ENCODE results near the gene M1AP.

Gene M1AP, protein sequence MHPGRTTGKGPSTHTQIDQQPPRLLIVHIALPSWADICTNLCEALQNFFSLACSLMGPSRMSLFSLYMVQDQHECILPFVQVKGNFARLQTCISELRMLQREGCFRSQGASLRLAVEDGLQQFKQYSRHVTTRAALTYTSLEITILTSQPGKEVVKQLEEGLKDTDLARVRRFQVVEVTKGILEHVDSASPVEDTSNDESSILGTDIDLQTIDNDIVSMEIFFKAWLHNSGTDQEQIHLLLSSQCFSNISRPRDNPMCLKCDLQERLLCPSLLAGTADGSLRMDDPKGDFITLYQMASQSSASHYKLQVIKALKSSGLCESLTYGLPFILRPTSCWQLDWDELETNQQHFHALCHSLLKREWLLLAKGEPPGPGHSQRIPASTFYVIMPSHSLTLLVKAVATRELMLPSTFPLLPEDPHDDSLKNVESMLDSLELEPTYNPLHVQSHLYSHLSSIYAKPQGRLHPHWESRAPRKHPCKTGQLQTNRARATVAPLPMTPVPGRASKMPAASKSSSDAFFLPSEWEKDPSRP

DNA sequence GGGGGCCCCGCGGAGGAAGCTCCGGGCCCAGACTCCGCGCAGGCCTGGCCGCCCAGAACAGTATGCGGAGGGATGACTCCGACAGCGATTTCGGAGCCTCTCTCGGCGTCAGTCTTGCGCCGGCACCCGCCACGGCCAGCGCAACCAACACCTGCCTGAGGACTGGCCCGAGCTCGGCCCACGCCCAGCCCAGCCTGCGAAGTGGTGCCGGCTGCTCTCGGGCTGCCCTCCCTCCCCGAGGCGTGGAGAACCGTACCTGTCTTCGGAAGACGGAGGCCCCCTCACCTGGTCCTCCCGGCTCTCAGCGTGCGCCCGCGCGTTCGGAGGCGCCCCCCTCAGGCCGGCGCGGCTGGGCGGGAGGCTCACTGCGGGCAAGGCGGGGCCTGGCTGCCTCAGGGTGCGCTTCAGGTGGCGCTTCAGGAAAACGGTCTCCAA, at the start of gene M1AP:
Gene M1AP, minus strand, starts transcription at position 322 of the 435 bp plus-strand sequence. CDS start 8,055 bp downstream, outside the sequence.
- no peak for DNase-seq

DNA sequence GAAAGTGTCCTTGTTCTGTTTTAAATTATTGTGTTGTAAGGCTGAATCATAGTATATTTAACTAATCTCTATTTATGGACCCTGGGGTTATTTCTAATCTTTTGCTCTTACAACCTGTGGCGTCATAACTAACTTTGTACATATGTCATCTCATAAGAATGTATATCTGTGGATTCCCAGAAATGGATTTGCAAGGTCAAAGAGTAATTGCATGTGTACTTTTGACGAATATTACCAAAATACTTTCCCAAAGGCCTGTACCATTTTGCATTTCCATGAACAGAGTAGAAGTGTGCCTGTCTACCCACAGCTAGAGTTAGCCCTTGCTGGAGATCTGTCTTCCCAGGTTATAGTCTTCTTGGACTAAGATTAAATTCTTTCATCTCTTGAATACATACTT, 48.7 kb upstream of the M1AP start:
- no peak for DNase-seq

DNA sequence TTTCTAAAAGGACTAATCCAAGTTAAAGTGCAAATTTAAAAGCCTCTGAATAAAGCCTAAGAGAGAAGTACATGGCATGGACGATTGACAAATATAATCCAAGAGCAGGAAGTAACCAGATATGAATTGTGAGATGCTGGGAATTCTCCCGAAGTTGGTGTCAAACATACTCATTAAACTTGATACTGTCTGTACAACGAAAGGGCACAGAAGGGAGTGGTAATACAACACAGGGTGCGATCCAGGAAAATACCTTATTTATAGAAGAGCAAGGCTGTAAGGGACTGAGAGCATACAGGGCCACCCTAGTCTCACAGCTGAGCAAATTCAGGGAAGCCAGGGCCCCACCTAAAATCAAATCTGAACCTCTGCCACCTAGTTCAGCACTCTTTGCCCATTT, 47.5 kb upstream of the M1AP start:
- DNase-seq: no peak

DNA sequence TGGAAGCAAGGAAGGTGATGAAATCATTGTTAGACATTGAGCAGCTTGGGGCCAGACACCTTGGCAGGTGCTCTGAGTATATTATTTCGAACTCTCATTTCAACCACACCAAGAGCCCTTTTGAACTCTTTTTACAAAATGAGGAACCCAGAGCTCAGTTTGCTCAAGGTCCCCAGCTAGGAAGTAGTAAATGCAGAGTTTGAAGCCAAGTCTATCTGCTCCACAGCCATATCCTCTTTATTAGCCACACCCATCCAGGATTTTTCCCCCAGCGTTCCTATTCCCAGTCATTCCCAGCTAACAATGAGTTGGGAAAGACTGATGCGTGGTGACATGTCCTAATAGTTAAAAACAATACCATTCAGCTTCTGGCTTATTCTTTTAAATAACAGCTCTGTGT, 46.2 kb upstream of the M1AP start:
- no peak for DNase-seq

DNA sequence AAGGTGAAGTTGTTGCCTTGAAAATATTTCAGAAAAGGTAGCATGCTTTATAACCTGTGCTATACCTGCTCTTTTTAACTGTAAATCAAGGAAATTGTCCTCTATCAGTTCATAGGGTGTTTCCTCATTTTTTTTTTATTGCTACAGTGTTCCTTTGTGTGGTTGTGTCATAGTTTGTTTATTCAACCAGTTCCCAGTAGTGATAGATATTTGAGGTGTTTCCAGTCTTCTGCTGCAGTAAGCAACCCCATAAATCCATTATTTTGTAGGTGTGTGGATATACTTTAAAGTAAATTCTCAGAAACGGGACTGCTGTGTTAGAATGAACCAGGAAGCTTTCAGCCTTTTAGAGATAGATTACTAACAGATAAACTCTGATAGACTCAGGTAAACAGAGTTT, 45.5 kb upstream of the M1AP start:
- DNase-seq: no peak

DNA sequence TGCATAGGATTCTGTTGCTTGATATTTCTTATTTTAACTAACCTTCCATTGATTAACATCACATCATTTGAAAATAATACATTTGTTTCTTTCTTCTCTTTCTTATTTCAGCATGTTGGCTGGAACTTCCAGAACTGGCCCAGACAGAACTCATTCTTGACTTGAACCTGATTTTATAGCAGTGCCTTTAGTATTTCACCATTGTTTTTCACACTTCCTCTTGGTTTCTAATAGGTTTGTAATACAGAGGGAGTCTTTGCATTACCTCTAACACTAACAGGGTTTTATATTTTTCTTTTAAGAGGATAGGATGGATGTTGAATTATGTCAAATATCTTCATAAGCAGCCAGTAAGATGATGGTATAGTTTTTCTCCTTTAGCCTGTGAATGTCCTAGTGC, 45.1 kb upstream of the M1AP start:
- DNase-seq: no peak

DNA sequence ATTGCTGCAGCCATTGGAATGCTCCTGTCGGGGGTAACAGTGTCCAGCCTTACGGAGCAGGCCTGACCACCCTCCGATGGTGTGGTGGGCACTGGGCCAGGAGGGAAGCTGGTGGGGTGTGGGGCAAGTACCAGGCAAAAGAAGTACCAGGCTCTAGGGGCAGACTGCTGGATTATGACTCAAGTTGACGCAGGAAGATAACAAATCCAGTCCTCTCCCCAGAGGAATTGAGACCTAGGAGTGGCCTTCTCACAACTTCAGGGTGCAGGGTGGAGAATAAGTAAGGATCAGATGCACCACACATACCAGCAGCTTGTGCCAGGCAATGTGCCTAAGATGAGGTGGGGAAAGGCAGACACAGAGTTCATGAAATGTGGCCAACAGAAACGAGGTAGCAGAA, 43.8 kb upstream of the M1AP start:
- DNase-seq: no peak

DNA sequence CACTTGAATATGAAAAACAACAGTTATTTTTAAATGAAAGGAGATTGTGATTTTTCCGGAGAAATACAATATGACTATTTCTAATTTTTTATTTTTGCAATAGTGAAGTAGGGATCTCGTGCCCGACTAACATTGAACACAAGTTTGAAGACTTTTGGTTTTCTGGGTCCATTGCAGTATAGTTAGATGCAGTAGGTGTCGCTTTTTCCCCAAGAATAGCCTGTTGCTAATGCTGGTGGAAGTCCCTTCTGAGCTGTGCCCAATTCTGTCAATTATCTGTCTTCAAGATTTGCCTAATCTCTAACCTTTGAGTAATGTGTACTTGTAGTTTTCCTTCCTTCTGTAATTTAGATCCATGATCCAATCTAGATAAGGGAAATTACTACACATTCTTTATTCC, 42.4 kb upstream of the M1AP start:
- peak; percentile 50 for DNase-seq

DNA sequence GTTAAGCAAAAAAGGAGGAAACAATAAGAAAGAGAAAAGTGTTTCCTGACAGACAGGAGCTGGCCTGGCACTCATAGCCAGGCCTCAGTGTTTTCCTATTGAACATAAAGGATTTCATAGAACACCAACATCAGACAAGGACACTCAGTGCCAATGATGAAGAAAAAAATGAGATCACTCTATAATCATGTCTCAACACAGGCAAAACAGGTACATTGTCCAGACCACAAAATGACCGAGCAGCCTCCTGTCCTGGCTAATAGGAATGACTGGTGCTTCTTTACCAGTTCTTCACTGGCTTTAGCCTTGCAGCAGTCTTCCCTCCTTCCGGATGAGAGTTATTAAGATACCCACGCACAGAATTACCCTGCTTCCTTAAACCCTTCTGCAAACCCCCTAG, 41.5 kb upstream of the M1AP start:
- DNase-seq: no peak

DNA sequence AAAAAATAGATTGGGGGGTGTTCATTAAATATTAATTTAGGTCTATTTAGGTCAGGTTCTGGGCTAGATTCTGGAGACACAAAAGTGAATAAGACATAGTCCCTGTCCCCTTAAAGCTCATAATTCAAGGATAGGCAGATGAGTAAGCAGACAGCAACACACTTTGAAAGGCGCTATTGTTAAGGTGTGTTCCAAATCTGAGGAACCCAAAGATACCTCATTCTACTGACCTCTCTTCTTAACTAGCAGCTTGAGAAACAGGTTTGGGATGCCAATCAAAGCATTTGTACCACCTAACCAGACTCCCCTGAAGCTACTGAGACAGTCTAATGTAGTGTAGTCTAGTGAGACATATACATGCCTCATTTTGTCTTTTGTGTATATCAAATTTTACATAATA, 40.8 kb upstream of the M1AP start:
- DNase-seq: no peak

DNA sequence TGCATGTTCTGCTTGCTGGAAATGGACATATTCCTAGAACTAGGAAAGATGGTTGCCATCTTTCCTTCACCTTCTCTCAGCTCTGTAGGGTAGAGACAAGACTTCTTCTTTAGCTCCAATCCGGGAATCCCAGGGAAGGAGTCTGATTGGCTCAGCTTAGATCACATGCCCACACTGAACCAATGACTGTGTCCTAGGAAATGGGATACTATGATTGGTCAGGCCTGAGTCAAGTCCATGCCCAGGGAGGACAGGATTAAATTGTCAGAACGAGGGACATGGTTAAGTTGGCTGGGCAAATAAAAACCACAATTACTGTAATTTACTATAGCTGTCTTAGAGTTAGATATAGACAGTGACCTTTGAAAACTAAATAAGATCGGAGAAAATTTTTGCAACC, 37.3 kb upstream of the M1AP start:
- DNase-seq: no peak

DNA sequence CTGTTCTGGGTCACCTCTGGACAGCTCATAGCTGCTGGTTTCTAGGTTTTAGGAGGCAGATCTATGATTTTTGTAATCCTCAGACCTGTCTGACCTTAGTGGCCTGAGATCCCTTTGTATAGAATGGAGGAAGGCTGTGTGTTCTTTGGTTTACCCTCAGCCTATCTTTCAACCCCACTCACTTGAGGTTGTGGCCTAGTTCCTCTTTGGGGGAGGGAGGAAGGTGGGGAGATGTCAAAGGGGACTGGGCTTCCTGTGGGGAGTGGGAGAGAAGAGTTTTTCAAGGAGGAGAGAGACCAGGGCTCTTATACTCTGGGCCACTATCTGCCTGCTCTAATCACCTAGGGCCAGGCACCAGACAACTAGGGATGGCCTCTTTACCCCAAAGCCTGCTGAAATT, 34.4 kb upstream of the M1AP start:
- DNase-seq: no peak

DNA sequence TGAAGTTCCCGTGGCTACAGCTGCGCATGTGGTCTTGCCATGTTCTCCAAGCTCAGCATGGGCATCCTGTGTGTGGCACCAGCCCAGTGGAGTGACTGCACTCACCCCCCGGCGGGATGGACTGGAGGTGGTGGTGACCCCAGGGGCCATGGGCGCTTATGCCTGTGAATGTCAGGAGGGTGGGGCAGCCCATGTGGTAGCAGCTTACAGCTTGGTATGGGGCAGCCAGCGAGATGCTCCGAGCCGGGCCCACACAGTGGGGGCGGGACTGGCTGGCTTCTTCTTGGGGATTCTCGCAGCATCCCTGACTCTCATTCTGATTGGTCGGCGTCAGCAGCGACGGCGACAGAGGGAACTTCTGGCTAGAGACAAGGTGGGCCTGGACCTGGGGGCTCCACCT, 31.5 kb upstream of the M1AP start:
- DNase-seq: no peak

DNA sequence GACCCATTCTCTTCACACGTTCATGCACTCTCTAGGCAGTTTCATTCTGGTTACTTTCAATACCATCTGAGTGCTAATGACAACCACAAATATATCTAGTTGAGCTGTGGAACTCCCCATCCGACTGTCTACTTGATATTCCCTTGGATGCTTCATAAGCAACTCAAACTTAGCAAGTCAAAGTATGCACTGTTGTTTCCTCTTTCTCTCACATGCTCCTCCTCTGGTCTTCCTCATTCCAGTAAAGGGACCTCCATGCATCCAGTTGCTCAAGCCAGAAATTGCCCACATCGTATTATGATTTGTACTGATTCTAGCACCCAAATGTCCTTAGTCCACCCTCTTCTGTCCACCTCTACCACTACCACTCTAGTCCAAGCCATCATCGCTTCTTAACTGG, 28.2 kb upstream of the M1AP start:
- DNase-seq: no peak

DNA sequence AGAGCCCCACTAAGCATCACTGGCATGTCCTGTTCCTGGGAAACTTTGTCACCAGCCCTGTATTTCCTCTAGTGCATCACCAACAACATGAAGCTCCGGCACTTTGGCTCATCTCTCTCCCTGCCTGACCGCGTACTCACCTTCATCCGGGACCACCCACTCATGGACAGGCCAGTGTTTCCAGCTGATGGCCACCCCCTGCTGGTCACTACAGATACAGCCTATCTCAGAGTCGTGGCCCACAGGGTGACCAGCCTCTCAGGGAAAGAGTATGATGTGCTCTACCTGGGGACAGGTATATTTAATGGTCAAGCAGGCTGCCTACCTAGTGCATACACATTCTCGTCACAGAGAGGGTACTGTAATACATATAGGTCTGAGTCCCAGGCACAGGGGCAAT, 27.0 kb upstream of the M1AP start:
- DNase-seq: no peak

DNA sequence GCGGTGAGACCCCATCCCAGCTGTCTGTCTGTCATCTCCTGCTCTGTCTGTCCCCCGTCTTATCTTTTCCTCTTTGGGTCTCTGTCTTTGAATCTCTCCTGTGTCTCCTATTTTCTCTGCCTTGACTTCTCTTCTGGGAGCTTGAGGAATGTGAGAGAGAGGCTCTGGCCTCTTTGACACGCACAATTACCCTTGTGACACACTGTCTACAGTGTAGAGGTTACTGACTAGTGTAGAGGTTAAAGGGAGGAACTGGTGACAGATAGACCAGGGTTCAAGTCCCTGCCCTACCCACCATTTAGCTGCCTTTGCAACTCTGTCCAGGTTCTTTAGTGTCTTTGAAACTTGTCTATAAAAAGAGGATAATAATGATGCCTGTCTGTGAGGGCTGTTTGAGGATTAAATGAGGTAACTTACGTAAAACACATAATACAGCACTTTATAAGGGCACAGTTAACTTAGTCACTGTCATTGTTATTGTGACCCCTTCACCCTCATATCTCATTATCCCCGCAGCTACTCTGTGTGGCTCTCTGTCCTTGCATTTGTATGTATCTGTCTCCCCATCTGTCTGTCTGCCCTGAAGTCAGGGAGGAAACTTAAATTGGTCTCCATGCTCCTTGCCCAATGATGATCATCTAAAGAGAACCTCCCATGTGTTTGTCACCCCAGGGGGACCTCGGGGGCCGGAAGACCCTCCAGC, 25.8 kb upstream of the M1AP start:
- DNase-seq: no peak

DNA sequence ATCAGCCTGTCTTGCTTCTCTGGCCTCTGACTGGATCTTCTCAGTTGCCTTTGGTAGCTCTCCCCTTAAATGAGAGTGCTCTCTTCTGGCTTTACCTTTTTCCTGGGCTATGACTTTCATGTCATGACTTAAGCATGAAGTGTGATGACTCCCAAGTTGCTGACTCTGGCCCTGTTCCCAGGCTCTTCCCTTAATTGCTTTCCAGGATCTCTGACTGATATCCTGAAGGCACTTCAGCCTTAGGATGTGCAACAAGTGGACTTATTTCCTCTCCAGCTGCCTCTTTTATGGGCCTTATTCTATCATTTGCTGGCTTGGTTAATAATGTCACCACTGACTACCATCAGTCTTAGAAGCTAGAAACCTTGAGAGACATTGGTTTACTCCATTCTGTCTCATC, 23.3 kb upstream of the M1AP start:
- DNase-seq: no peak

DNA sequence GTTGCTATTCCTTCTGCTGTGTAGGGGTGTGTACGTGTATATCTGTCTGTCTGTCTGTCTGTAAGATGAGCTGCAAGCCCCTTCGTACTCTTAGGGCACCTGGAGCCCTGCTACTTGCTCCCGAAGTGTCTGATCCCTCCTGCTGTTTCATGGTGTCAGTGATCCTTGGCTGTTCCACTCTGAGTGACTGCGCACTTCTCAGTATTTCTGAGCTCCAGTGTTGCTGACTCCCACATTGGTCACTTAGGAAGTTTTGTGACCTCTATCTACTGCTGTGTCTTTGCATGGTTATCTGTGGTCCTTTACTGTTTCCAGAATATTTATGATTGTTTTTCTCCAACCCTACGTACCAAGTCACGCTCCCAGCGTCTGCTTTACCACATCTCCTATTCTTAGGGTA, 22.1 kb upstream of the M1AP start:
- DNase-seq: no peak

DNA sequence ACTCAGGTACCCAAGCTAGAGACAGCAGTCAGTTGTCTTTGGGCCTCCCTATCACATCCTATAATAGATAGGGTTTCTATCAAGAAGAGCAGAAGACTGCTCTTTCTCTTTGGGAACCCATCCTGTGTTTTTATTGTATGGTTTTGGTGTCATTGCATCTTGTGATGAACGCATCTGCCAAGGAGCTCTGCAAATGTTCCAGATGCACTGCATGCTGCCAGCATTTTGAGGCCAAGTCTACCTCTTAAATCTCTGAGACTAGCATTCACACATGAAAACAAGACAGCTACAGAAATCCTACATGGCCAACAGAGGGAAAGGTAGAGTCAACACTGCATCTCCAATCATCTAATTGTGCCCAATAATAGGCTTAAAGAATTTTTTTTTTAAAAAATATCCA, 20.0 kb upstream of the M1AP start:
- DNase-seq: no peak

DNA sequence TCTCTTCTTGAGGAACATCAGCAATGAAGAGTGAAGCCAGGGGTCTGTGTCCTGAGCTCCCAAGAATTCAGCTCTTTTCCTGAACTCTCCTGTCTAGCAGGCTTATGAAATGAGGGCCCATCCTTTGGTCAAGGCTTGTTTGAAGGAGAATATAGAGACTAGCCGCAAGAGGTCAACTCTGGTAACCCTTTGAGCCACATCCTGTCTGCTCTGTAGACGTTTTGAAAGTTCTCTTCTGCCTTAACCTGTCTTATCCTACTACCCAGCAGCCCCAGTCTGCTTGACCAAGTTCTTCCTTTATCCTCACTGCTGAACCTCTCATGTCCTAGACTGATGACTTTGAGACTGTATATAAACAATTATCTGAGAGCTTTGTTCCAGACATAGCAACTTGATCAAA, 11.3 kb upstream of the M1AP start:
- no peak for DNase-seq

DNA sequence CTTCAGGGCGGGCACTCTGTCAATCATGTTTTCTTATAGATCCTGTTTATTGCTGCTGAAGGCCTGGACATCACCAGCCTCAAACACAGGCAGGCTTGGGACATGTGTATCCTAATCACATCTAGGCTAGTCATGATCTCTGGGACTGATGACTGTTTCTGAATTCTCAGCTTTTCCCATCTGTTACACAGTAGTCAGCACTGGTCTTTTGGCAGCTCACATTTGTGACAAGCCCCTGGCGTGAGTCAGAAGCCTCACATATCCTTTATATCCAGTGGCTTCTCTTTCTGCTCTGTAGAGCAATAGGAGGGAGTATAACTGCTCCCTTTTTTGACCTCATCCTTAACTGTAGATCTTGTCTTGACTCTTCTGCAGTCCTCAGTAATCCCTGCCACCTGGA, 10.4 kb upstream of the M1AP start:
- DNase-seq: no peak

DNA sequence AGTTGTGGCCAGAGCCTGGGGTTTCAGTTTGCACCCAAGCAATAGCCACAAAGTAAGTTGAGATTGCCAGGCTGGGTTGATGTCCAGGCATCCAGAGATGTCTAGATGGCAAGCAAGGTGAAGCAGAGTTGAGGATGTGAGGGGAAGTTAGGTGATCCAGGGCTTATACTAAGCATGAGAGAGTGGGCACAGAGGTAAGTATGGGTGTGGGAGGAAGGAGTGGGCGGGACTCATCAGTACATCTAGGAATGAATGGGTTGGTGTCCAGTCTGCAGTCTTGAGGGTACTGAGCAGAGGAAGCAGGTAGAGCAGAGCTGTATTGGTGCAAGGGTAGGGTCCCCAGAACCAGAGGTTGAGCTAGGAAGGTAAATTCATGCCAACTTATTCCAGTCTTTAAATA, 7.4 kb upstream of the M1AP start:
- no peak for DNase-seq

DNA sequence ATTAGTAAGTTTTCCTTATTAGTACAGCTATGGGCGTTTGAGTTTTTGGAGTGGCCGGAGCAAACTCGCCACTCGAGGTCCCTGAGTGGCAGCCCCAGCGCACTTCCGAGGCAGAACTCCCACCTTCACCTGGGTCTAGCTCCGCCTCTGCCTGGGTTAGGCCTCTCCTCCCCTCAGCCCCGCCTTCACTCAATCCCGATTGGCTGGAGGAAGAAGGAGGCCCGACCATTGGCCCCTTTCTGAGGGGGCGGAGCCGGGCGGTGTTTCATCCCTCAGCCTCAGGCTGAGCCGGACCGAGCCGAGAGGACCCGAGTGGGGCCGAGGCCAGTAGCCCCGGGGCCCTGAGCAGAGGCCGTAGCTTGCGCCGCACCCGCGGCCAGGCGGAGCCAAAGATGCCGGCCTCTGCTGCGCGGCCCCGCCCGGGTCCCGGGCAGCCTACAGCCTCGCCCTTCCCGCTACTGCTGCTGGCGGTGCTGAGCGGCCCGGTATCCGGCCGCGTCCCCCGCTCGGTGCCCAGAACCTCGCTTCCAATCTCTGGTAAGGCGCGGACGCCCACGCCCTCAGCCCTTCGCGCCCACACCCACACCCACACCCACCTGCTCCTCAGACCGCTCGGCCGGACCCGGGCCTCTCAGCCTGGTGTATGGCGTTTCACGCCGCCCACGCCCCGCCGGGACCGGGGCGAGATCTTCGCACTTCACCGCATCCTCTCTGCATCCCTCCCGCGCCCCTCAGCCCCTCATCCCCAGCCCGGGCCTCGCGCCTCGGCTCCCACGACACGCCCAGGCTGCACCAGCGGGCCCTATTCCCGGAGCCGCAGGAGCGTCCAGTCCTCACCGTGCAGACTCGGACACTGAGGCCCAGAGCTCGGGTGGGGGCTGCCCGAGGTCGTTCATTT, 6.1 kb upstream of the M1AP start, which contains the start of gene SEMA4F:
Gene SEMA4F, plus strand, starts transcription at position 263 of the 898 bp plus-strand sequence. Its CDS starts 130 bp downstream, at position 393.
- DNase-seq: peak; percentile 96
